GM23248 (cell line): ENCODE results near the gene DDRGK1. TPM values are rescaled to one million over a fixed set of nuclear protein-coding genes. Genes with fewer than 3 reads are reported as not detected.
A peak's percentile ranks its signal among the peaks of the same experiment; 100 is the strongest.

Experiments
- DNase-seq: peaks from one replicate; pipeline ENCODE4 v3.0.0-alpha.2; 2015
- H2AFZ ChIP-seq: fragments of 200-600 bp; sonication (generic); 2 replicates; pipeline ENCODE4 v1.6.1; 2016; ENCODE audit warnings: antibody characterized with exemption
- H3F3A ChIP-seq: fragments of 200-600 bp; sonication (generic); 2 replicates; pipeline ENCODE4 v1.6.1; 2016; ENCODE audit warnings: mild to moderate bottlenecking, antibody characterized with exemption, mixed run types; ENCODE audit not compliant: insufficient read depth
- H3K27ac ChIP-seq: fragments of 200-600 bp; sonication (generic); 2 replicates; pipeline ENCODE4 v1.5.1; 2016; ENCODE audit warnings: mild to moderate bottlenecking
- H3K27me3 ChIP-seq: fragments of 200-600 bp; sonication (generic); replicated peaks from 2 replicates; pipeline ENCODE4 v1.6.1; 2016; ENCODE audit warnings: mild to moderate bottlenecking; ENCODE audit not compliant: insufficient read depth
- H3K36me3 ChIP-seq: fragments of 200-600 bp; sonication (generic); 2 replicates; pipeline ENCODE4 v1.6.1; 2016; ENCODE audit warnings: low read depth, mild to moderate bottlenecking
- H3K4me1 ChIP-seq: fragments of 200-600 bp; sonication (generic); 2 replicates; pipeline ENCODE4 v1.6.1; 2016; ENCODE audit warnings: mild to moderate bottlenecking; ENCODE audit not compliant: insufficient read depth
- H3K4me2 ChIP-seq: fragments of 200-600 bp; sonication (generic); one replicate; pipeline ENCODE4 v1.6.1; 2016; ENCODE audit warnings: mild to moderate bottlenecking; ENCODE audit not compliant: unreplicated experiment
- H3K4me3 ChIP-seq: fragments of 200-600 bp; sonication (generic); 2 replicates; pipeline ENCODE4 v1.5.1; 2016; ENCODE audit warnings: mild to moderate bottlenecking
- H3K79me2 ChIP-seq: fragments of 200-600 bp; sonication (generic); 2 replicates; pipeline ENCODE4 v1.6.1; 2016; ENCODE audit warnings: mild to moderate bottlenecking; ENCODE audit not compliant: insufficient read depth
- H3K9ac ChIP-seq: fragments of 200-600 bp; sonication (generic); 2 replicates; pipeline ENCODE4 v1.6.1; 2016; ENCODE audit warnings: mild to moderate bottlenecking
- H3K9me2 ChIP-seq: fragments of 200-600 bp; sonication (generic); 2 replicates; pipeline ENCODE4 v1.6.1; 2016; ENCODE audit warnings: mixed run types, mild to moderate bottlenecking, moderate library complexity; ENCODE audit not compliant: insufficient read depth
- H3K9me3 ChIP-seq: fragments of 200-600 bp; sonication (generic); one replicate; pipeline ENCODE4 v1.6.1; 2017; ENCODE audit warnings: low read depth
- H4K20me1 ChIP-seq: fragments of 200-600 bp; sonication (generic); 2 replicates; pipeline ENCODE4 v1.6.0; 2016; ENCODE audit not compliant: insufficient read depth
- EZH2 ChIP-seq: fragments of 200-600 bp; sonication (generic); IDR thresholded peaks from 2 replicates; pipeline ENCODE4 v1.6.1; 2018; ENCODE audit warnings: antibody characterized with exemption, mild to moderate bottlenecking; ENCODE audit not compliant: insufficient read depth, poor library complexity, severe bottlenecking
- EZH2phosphoT487 ChIP-seq: fragments of 200-600 bp; sonication (generic); IDR thresholded peaks from 2 replicates; pipeline ENCODE4 v1.6.1; 2018; ENCODE audit warnings: antibody characterized with exemption, moderate library complexity, mild to moderate bottlenecking, low read depth; ENCODE audit not compliant: insufficient read depth
- WGBS, 2 experiments: methylation state at CpG; one replicate each; pipeline ENCODE4 v1.1.6; 2015 to 2017; ENCODE audit warnings: low lambda C conversion rate in 2 of 2, low coverage in 1 of 2; ENCODE audit errors: missing lambda C conversion rate in 2 of 2; 5-methylcytosine and 5-hydroxymethylcytosine counted together
- in situ Hi-C: fragments of 300-500 bp; cut with MboI; formaldehyde crosslinking; loops from 2 replicates; pipeline ENCODE4 v1.15.0; 2020
- polyA plus RNA-seq: library from polyadenylated mRNA; unstranded; fragments of >200 nt; fragmentation: Nextera tagmentation; extraction: Ambion mirVana; gene quantifications from 2 replicates; pipeline ENCODE4 v1.2.1, GENCODE V29; 2016
- total RNA-seq: library from RNA; depleted of rRNA; stranded (reverse); fragments of >200 nt; shearing (Covaris generic); gene quantifications from 2 replicates; pipeline ENCODE4 v1.2.3, GENCODE V29; 2014

DDRGK1 gene
- total and polyA plus RNA-seq, 2 experiments from 2014 or later = 50.8 to 55.9 TPM

- in situ Hi-C loops = no loop called here
- H3K9me3 ChIP-seq = no peaks in the 10 kb centered on the region
- TF ChIP-seq EZH2 (no peak), EZH2phosphoT487 (no peak)
- no peaks in the 10 kb centered on the region for H3F3A ChIP-seq
- H3K79me2 ChIP-seq = peaks cover 17% of the 10 kb centered on the region
- DNase-seq = no peak
- H3K36me3 ChIP-seq = no peaks in the 10 kb centered on the region
- H3K4me3 ChIP-seq = no peak overlapping the region
- H3K27ac ChIP-seq = no peak overlapping the region
- peaks cover 4% of the 10 kb centered on the region; the same call in 1 of the 2 replicates for H4K20me1 ChIP-seq
- H2AFZ ChIP-seq = no peak overlapping the region
- WGBS, 2 experiments = 74 to 75% methylated on average over 14 of the region's 14 CpGs
- H3K27me3 ChIP-seq = no peaks in the 10 kb centered on the region
- peaks cover 3% of the 10 kb centered on the region; the same call in 1 of the 2 replicates for H3K4me1 ChIP-seq
- H3K4me2 ChIP-seq = no peak overlapping the region
- H3K9me2 ChIP-seq = no peaks in the 10 kb centered on the region
- no peak overlapping the region for H3K9ac ChIP-seq
These were observed 41.1 kb downstream of the DDRGK1 start for GRCh38 chr20:3163099-3164042.

- peaks cover 29% of the 10 kb centered on the region for H3K79me2 ChIP-seq
- no peaks in the 10 kb centered on the region for H3K9me3 ChIP-seq
- no peak overlapping the region for H3K27ac ChIP-seq
- H2AFZ ChIP-seq = no peak overlapping the region
- H3K27me3 ChIP-seq = no peaks in the 10 kb centered on the region
- peaks cover 12% of the 10 kb centered on the region for H4K20me1 ChIP-seq
- H3K4me3 ChIP-seq = no peak overlapping the region
- TF ChIP-seq EZH2 = no peak
- TF ChIP-seq EZH2phosphoT487 = no peak
- H3K9me2 ChIP-seq = no peaks in the 10 kb centered on the region
- H3K4me2 ChIP-seq = no peak overlapping the region
- no peak overlapping the region for H3K9ac ChIP-seq
- in situ Hi-C loops = no loop called here
- H3F3A ChIP-seq = no peaks in the 10 kb centered on the region
- 39 to 48% methylated on average over 11 of the region's 11 CpGs for WGBS, 2 experiments
- no peak for DNase-seq
- peaks cover 16% of the 10 kb centered on the region for H3K4me1 ChIP-seq
- no peaks in the 10 kb centered on the region for H3K36me3 ChIP-seq
These were observed 42.3 kb downstream of the DDRGK1 start for GRCh38 chr20:3162080-3162611.

- in situ Hi-C loops = no loop called here
- Histone ChIP-seq H4K20me1 (peaks cover 12% of the 10 kb centered on the region), H3F3A (no peaks in the 10 kb centered on the region), H3K27ac (no peak overlapping the region), H3K27me3 (no peaks in the 10 kb centered on the region), H3K9me2 (no peaks in the 10 kb centered on the region), H3K9ac (no peak overlapping the region), H2AFZ (no peak overlapping the region), H3K4me2 (no peak overlapping the region), H3K36me3 (no peaks in the 10 kb centered on the region), H3K4me1 (peaks cover 18% of the 10 kb centered on the region), H3K79me2 (peaks cover 35% of the 10 kb centered on the region), H3K9me3 (no peaks in the 10 kb centered on the region), H3K4me3 (no peak overlapping the region)
- TF ChIP-seq EZH2phosphoT487 = no peak
- TF ChIP-seq EZH2 = no peak
- WGBS, 2 experiments = 49 to 54% methylated on average over 5 of the region's 5 CpGs
- no peak for DNase-seq
These were observed 43.0 kb downstream of the DDRGK1 start for GRCh38 chr20:3161316-3162079.

- no peaks in the 10 kb centered on the region for H3K9me2 ChIP-seq
- H3K4me1 ChIP-seq = peaks cover 18% of the 10 kb centered on the region
- H3K36me3 ChIP-seq = no peaks in the 10 kb centered on the region
- H3K4me3 ChIP-seq = no peak overlapping the region
- peaks cover 12% of the 10 kb centered on the region for H4K20me1 ChIP-seq
- DNase-seq = no peak
- H3K4me2 ChIP-seq = no peak overlapping the region
- H3K79me2 ChIP-seq = peaks cover 46% of the 10 kb centered on the region
- peak overlapping the region; percentile 99 for H2AFZ ChIP-seq
- H3K9ac ChIP-seq = no peak overlapping the region
- no peaks in the 10 kb centered on the region for H3F3A ChIP-seq
- H3K9me3 ChIP-seq = no peaks in the 10 kb centered on the region
- 78 to 79% methylated on average over 6 of the region's 6 CpGs for WGBS, 2 experiments
- no peaks in the 10 kb centered on the region for H3K27me3 ChIP-seq
- TF ChIP-seq EZH2phosphoT487 (no peak), EZH2 (no peak)
- H3K27ac ChIP-seq = no peak overlapping the region
- in situ Hi-C loops = no loop called here
These were observed 44.1 kb downstream of the DDRGK1 start for GRCh38 chr20:3160418-3160817.
